Measurements from ENCODE around the gene PIP5K1C. TPM values are rescaled to one million over a fixed set of nuclear protein-coding genes. Genes with fewer than 3 reads are reported as not detected.
A peak's percentile ranks its signal among the peaks of the same experiment; 100 is the strongest.

PIP5K1C gene
- total and polyA plus RNA-seq, 9 of the 15 experiments (the other 6 are each of a cell fraction or from before 2014, with no cell fraction given), result 0.38 to 22.1 (median 4.1) TPM

DNA sequence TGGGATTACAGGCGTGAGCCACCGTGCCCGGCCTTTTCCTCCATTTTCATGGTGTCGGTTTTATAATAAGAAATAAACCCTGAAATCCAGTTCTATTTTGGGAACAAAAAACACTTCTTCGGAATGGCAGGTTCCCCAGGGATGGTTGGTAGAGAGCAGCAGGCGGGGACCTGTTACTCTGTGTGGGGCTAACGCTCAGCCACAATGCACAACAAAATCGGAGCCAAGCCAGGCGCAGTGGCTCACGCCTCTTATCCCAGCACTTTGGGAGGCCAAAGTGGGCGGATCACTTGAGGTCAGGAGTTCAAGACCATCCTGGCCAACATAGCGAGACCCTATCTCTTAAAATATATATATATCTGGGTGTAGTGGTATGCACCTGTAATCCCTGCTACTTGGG lies 99.2 kb downstream of the PIP5K1C start (continued):
- TF ChIP-seq, protein P1, sequence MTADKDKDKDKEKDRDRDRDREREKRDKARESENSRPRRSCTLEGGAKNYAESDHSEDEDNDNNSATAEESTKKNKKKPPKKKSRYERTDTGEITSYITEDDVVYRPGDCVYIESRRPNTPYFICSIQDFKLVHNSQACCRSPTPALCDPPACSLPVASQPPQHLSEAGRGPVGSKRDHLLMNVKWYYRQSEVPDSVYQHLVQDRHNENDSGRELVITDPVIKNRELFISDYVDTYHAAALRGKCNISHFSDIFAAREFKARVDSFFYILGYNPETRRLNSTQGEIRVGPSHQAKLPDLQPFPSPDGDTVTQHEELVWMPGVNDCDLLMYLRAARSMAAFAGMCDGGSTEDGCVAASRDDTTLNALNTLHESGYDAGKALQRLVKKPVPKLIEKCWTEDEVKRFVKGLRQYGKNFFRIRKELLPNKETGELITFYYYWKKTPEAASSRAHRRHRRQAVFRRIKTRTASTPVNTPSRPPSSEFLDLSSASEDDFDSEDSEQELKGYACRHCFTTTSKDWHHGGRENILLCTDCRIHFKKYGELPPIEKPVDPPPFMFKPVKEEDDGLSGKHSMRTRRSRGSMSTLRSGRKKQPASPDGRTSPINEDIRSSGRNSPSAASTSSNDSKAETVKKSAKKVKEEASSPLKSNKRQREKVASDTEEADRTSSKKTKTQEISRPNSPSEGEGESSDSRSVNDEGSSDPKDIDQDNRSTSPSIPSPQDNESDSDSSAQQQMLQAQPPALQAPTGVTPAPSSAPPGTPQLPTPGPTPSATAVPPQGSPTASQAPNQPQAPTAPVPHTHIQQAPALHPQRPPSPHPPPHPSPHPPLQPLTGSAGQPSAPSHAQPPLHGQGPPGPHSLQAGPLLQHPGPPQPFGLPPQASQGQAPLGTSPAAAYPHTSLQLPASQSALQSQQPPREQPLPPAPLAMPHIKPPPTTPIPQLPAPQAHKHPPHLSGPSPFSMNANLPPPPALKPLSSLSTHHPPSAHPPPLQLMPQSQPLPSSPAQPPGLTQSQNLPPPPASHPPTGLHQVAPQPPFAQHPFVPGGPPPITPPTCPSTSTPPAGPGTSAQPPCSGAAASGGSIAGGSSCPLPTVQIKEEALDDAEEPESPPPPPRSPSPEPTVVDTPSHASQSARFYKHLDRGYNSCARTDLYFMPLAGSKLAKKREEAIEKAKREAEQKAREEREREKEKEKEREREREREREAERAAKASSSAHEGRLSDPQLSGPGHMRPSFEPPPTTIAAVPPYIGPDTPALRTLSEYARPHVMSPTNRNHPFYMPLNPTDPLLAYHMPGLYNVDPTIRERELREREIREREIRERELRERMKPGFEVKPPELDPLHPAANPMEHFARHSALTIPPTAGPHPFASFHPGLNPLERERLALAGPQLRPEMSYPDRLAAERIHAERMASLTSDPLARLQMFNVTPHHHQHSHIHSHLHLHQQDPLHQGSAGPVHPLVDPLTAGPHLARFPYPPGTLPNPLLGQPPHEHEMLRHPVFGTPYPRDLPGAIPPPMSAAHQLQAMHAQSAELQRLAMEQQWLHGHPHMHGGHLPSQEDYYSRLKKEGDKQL (CRISPR knock-in tag; IDR thresholded peaks at IDR 0.05; ENCODE audit: borderline replicate concordance), result no peak
- TF ChIP-seq FUS (optimal IDR thresholded peaks at IDR 0.05; ENCODE audit: low read depth, low read length), result no peak
- TF ChIP-seq NFE2 (IDR thresholded peaks at IDR 0.05; ENCODE audit: low read depth), result no peak

DNA sequence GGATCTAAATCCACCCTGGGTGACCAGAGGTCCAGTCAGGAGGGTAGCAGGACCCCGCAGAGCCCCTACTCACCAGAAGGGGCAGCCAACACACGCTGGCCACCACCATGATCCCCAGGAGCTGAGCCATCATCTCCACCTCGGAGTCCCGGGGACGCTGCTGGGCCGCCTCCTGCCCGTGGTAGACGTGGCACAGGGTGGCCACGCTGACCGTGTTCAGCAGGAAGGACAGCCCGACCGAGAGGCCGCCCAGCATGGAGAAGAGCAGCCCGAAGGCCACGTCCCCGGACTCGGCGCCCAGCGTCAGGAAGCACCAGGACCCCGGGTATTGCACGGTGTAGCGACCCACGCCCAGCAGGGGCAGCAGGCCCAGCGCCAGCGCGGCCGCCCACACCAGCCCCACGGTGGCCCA lies 100.5 kb downstream of the PIP5K1C start:
- Histone ChIP-seq H3K79me2 (ENCODE audit: control insufficient read depth, insufficient read depth, low read length) (peaks cover 11% of the 10 kb centered on the region), H3K36me3 (ENCODE audit: control insufficient read depth, insufficient read depth, low read length) (peaks cover 24% of the 10 kb centered on the region; the same call in 1 of the 3 replicates), H3K9ac (ENCODE audit: insufficient read depth in 1 of 2, low read depth in 2 of 2, low read length in 2 of 2) (no peak overlapping the region), H3K4me1 (replicated peaks in 1 of 2; ENCODE audit: control insufficient read depth in 2 of 2, insufficient read depth in 2 of 2, low read length in 2 of 2) (peaks cover 0 to 33% of the 10 kb centered on the region in 2 experiments; a peak in 3 of 5 replicates), H4K20me1 (replicated peaks; ENCODE audit: control insufficient read depth, insufficient read depth, low read length) (no peaks in the 10 kb centered on the region), H3K27ac (ENCODE audit: extremely low read depth, low read depth, low read length) (no peak overlapping the region), H3K4me3 (no peak overlapping the region), H3K9me3 (replicated peaks; ENCODE audit: control insufficient read depth, insufficient read depth, low read depth, low read length) (no peaks in the 10 kb centered on the region), H2AFZ (ENCODE audit: low read depth, low read length) (no peak overlapping the region), H3K27me3 (ENCODE audit: control insufficient read depth in 2 of 2, insufficient read depth in 2 of 2, low read length in 2 of 2) (no peaks in the 10 kb centered on the region), H3K4me2 (ENCODE audit: insufficient read depth, low read length) (no peak overlapping the region), H3K9me1 (ENCODE audit: control insufficient read depth, insufficient read depth, low read length) (peaks cover 2% of the 10 kb centered on the region)
- WGBS (ENCODE audit: insufficient coverage, low coverage, missing lambda C conversion rate), result 99% methylated on average over 22 of the region's 28 CpGs
- DNase-seq (ENCODE audit: extremely low read depth in 1 of 4, low spot score in 3 of 4), result peak in 1 of 4 experiments; percentile 35
- no peak for FAIRE-seq
- BruUV-seq (replicated peaks), result no TSS peak
- POLR2A ChIA-PET, result no interaction called here
- in situ Hi-C loops (cut with MboI), result no loop called here
- intact Hi-C loops (cut with micrococcal nuclease), result loop anchor here (10.0 kb wide), 1 partner anchor 55 kb away; no protein-coding TSS in a partner anchor
- no peak for TF ChIP-seq ATF1 (CRISPR knock-in tag; IDR thresholded peaks at IDR 0.05)
- TF ChIP-seq ATF1 (tag; IDR thresholded peaks at IDR 0.05), result no peak
- TF ChIP-seq, protein P2, sequence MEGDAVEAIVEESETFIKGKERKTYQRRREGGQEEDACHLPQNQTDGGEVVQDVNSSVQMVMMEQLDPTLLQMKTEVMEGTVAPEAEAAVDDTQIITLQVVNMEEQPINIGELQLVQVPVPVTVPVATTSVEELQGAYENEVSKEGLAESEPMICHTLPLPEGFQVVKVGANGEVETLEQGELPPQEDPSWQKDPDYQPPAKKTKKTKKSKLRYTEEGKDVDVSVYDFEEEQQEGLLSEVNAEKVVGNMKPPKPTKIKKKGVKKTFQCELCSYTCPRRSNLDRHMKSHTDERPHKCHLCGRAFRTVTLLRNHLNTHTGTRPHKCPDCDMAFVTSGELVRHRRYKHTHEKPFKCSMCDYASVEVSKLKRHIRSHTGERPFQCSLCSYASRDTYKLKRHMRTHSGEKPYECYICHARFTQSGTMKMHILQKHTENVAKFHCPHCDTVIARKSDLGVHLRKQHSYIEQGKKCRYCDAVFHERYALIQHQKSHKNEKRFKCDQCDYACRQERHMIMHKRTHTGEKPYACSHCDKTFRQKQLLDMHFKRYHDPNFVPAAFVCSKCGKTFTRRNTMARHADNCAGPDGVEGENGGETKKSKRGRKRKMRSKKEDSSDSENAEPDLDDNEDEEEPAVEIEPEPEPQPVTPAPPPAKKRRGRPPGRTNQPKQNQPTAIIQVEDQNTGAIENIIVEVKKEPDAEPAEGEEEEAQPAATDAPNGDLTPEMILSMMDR (IDR thresholded peaks at IDR 0.05 in 2 of 3, conservative IDR thresholded peaks at IDR 0.05 in 1 of 3; ENCODE audit: insufficient read depth in 2 of 3, low read depth in 1 of 3, low read length in 3 of 3), result peak; percentile 14 to 33 (median 32); a peak in 3 of 6 replicates
- TF ChIP-seq RBFOX2 (IDR thresholded peaks at IDR 0.05; ENCODE audit: low read depth, low read length), result peak; percentile 27; the same call in 1 of the 2 replicates
- CTCF ChIA-PET (ENCODE audit: low intra/inter-chr PET ratio), result no interaction called here
- ATAC-seq, result peak; percentile 81
